ENCODE results near the gene MDH1B. TPM values are rescaled to one million over a fixed set of nuclear protein-coding genes. Genes with fewer than 3 reads are reported as not detected.

Gene MDH1B
- polyA plus RNA-seq, 2 of the 4 experiments (the other 2 are of a cell fraction): 2.8 to 3.2 TPM

- no peak for TF ChIP-seq BCL3 (IDR thresholded peaks at IDR 0.05)
- TF ChIP-seq ZFP36 (IDR thresholded peaks at IDR 0.05; ENCODE audit: borderline replicate concordance, partially characterized antibody): no peak
- TF ChIP-seq FOXS1 (CRISPR knock-in tag; IDR thresholded peaks at IDR 0.05): no peak
- TF ChIP-seq MAFK (IDR thresholded peaks at IDR 0.05; ENCODE audit: partially characterized antibody): no peak
- no peak for TF ChIP-seq FOSB (CRISPR knock-in tag; IDR thresholded peaks at IDR 0.05)
- no peak for TF ChIP-seq BHLHE40 (IDR thresholded peaks at IDR 0.05; ENCODE audit: low read depth, low read length)
- TF ChIP-seq RCOR1 (IDR thresholded peaks at IDR 0.05; ENCODE audit: low read depth, low read length): no peak
- no peak for TF ChIP-seq CBX2 (IDR thresholded peaks at IDR 0.05; ENCODE audit: borderline replicate concordance, low read depth)
- no peak for TF ChIP-seq PHF8 (IDR thresholded peaks at IDR 0.05; ENCODE audit: borderline replicate concordance, low read depth)
- no peak for TF ChIP-seq SREBF2 (IDR thresholded peaks at IDR 0.05)
- TF ChIP-seq HDAC2 (IDR thresholded peaks at IDR 0.05): no peak
- TF ChIP-seq KDM1A (IDR thresholded peaks at IDR 0.05; ENCODE audit: low read depth): no peak
- ChIA-PET CTCF (interaction anchor here (0.6 to 4.3 kb wide), 7 partner anchors 12 to 673 kb away, joined by 3 to 44 read pairs (median 3); no protein-coding TSS in a partner anchor), POLR2A (no interaction called here)
- DNase-seq (ENCODE audit: low read depth in 1 of 2, low spot score in 1 of 2) (no peak), ATAC-seq (no peak), FAIRE-seq (no peak)
- H3K4me1 ChIP-seq: no peaks in the 10 kb centered on the region
- no peak overlapping the region for H3K4me3 ChIP-seq
- H3K9me3 ChIP-seq: no peaks in the 10 kb centered on the region
- no peak overlapping the region for H3K4me2 ChIP-seq
- H3K27ac ChIP-seq: no peak overlapping the region
- WGBS (ENCODE audit: missing lambda C conversion rate): 75% methylated on average over 7 of the region's 7 CpGs
Measured at GRCh38 chr2:206802654-206803514, 37.8 kb upstream of the MDH1B start.

GRCh38 chr2:206801418-206802189 lies 36.5 kb upstream of the MDH1B start:
- no peak overlapping the region for H3K27ac ChIP-seq
- H3K4me3 ChIP-seq: no peak overlapping the region
- no peak for ATAC-seq
- H3K4me1 ChIP-seq: no peaks in the 10 kb centered on the region
- ChIA-PET CTCF (interaction anchor here (0.7 to 4.3 kb wide), 16 partner anchors 10 to 1285 kb away, joined by 3 to 44 read pairs (median 4); no protein-coding TSS in a partner anchor), POLR2A (no interaction called here)
- DNase-seq (ENCODE audit: low read depth in 1 of 2, low spot score in 1 of 2): no peak
- no peaks in the 10 kb centered on the region for H3K9me3 ChIP-seq
- no peak for FAIRE-seq
- 72% methylated on average over 9 of the region's 9 CpGs for WGBS (ENCODE audit: missing lambda C conversion rate)
- H3K4me2 ChIP-seq: no peak overlapping the region
- no peak for TF ChIP-seq ZSCAN20 (CRISPR knock-in tag; IDR thresholded peaks at IDR 0.05)
- no peak for TF ChIP-seq SREBF2 (IDR thresholded peaks at IDR 0.05)
- TF ChIP-seq FOXS1 (CRISPR knock-in tag; IDR thresholded peaks at IDR 0.05): no peak
- no peak for TF ChIP-seq CTCF (IDR thresholded peaks at IDR 0.05)

GRCh38 chr2:206800506-206801417 lies 35.6 kb upstream of the MDH1B start:
- ChIA-PET CTCF (interaction anchor here (0.5 to 4.3 kb wide), 49 partner anchors 9 to 1286 kb away, joined by 3 to 44 read pairs (median 4); partner anchors contain the start of genes CREB1 and METTL21A), POLR2A (no interaction called here)
- FAIRE-seq: no peak
- H3K27ac ChIP-seq: no peak overlapping the region
- no peak overlapping the region for H3K4me2 ChIP-seq
- no peaks in the 10 kb centered on the region for H3K9me3 ChIP-seq
- TF ChIP-seq CBX2 (IDR thresholded peaks at IDR 0.05; ENCODE audit: borderline replicate concordance, low read depth) (no peak), ZSCAN20 (CRISPR knock-in tag; IDR thresholded peaks at IDR 0.05) (no peak), RCOR1 (IDR thresholded peaks at IDR 0.05; ENCODE audit: low read depth, low read length) (no peak), SMC3 (IDR thresholded peaks at IDR 0.05) (peak; percentile 81), PBX3 (IDR thresholded peaks at IDR 0.05) (no peak), CTCF (IDR thresholded peaks at IDR 0.05) (peak; percentile 86), RAD21 (conservative IDR thresholded peaks at IDR 0.05 in 1 of 2, IDR thresholded peaks at IDR 0.05 in 1 of 2) (peak; percentile 93)
- no peaks in the 10 kb centered on the region for H3K4me1 ChIP-seq
- WGBS (ENCODE audit: missing lambda C conversion rate): 41% methylated on average over 12 of the region's 12 CpGs
- DNase-seq (ENCODE audit: low read depth in 1 of 2, low spot score in 1 of 2): peak; percentile 38 to 72
- ATAC-seq: peak; percentile 83 to 90
- H3K4me3 ChIP-seq: no peak overlapping the region

All from A549 (cell line).